ENCODE measurements around the gene TM4SF4. TPM values are rescaled to one million over a fixed set of nuclear protein-coding genes. Genes with fewer than 3 reads are reported as not detected.

TM4SF4 gene
- total and polyA plus RNA-seq, 11 donors: not detected

- peaks cover 0 to 8% (median 0%) of the 10 kb centered on the region in 12 donors for H3K9me3 ChIP-seq
These were observed 15.9 kb downstream of the TM4SF4 start for GRCh38 chr3:149490260-149490971.

GRCh38 chr3:149493315-149494021 is 19.0 kb downstream of the TM4SF4 start:
- DNase-seq (no peak), ATAC-seq (peak in 1 of 4 donors; percentile 7)
- peaks cover 0 to 6% (median 0%) of the 10 kb centered on the region in 9 donors for H3K27me3 ChIP-seq
- H3K36me3 ChIP-seq: no peaks in the 10 kb centered on the region
- 77 to 88% (median 83%) methylated on average over 8 of the region's 8 CpGs for WGBS, 4 donors
- peaks cover 0 to 3% (median 0%) of the 10 kb centered on the region in 12 donors for H3K4me1 ChIP-seq
- no peak overlapping the region for H3K4me3 ChIP-seq
- intact Hi-C loops (cut with DNase I): loop anchor here in 5 of 10 donors (1.0 to 10.0 kb wide), 5 partner anchors 277 to 379 kb away; no protein-coding TSS in a partner anchor
- TF ChIP-seq CTCF (IDR thresholded peaks at IDR 0.05) (no peak), POLR2A (IDR thresholded peaks at IDR 0.05) (no peak)
- H3K9me3 ChIP-seq: peaks cover 0 to 8% (median 0%) of the 10 kb centered on the region in 12 donors
- no peak overlapping the region for H3K27ac ChIP-seq

More at GRCh38 chr3:149490260-149490971, 15.9 kb downstream of the TM4SF4 start:
- H3K4me3 ChIP-seq: no peak overlapping the region
- ATAC-seq: no peak
- H3K27ac ChIP-seq: no peak overlapping the region
- TF ChIP-seq CTCF (IDR thresholded peaks at IDR 0.05) (no peak), POLR2A (IDR thresholded peaks at IDR 0.05) (no peak)
- H3K36me3 ChIP-seq: no peaks in the 10 kb centered on the region
- peaks cover 0 to 6% (median 0%) of the 10 kb centered on the region in 9 donors for H3K27me3 ChIP-seq
- peaks cover 0 to 3% (median 0%) of the 10 kb centered on the region in 12 donors for H3K4me1 ChIP-seq
- no peak for DNase-seq
- intact Hi-C loops (cut with DNase I): loop anchor here in 3 of 10 donors (5.0 to 10.0 kb wide), 3 partner anchors 282 to 376 kb away; no protein-coding TSS in a partner anchor

GRCh38 chr3:149494022-149494758 is 19.7 kb downstream of the TM4SF4 start:
- 31 to 39% (median 35%) methylated on average over 11 of the region's 11 CpGs for WGBS, 4 donors
- Histone ChIP-seq H3K4me1 (peaks cover 0 to 3% (median 0%) of the 10 kb centered on the region in 12 donors), H3K36me3 (no peaks in the 10 kb centered on the region), H3K4me3 (no peak overlapping the region), H3K27ac (no peak overlapping the region), H3K9me3 (peaks cover 0 to 8% (median 0%) of the 10 kb centered on the region in 12 donors), H3K27me3 (peaks cover 0 to 6% (median 0%) of the 10 kb centered on the region in 9 donors)
- intact Hi-C loops (cut with DNase I): loop anchor here in 5 of 10 donors (1.0 to 10.0 kb wide), 5 partner anchors 277 to 379 kb away; no protein-coding TSS in a partner anchor
- TF ChIP-seq CTCF (IDR thresholded peaks at IDR 0.05) (peak; percentile 70 to 88 (median 80)), POLR2A (IDR thresholded peaks at IDR 0.05) (no peak)
- peak in 4 of 5 donors; percentile 55 to 62 (median 56) for DNase-seq
- ATAC-seq: peak in 3 of 4 donors; percentile 58 to 80 (median 65)
